Hepatocyte (in vitro differentiated cells): ENCODE results near the gene ATP13A2.

Experiments
- EZH2 ChIP-seq: fragments of 200-600 bp; sonication (generic); IDR thresholded peaks from 2 replicates; pipeline ENCODE4 v1.6.1; 2016; ENCODE audit warnings: antibody characterized with exemption, mild to moderate bottlenecking, borderline replicate concordance
- EZH2phosphoT487 ChIP-seq: fragments of 200-600 bp; sonication (generic); IDR thresholded peaks from one replicate; pipeline ENCODE4 v1.6.1; 2018; ENCODE audit warnings: antibody characterized with exemption, mild to moderate bottlenecking, low read depth, moderate library complexity; ENCODE audit not compliant: unreplicated experiment, severe bottlenecking
- TF ChIP-seq, protein P1 (sequence below): fragments of 200-600 bp; sonication (generic); IDR thresholded peaks from 2 replicates; pipeline ENCODE4 v1.5.1; 2016; ENCODE audit warnings: antibody characterized with exemption, mild to moderate bottlenecking; ENCODE audit not compliant: poor library complexity

- TF ChIP-seq, protein P1, sequence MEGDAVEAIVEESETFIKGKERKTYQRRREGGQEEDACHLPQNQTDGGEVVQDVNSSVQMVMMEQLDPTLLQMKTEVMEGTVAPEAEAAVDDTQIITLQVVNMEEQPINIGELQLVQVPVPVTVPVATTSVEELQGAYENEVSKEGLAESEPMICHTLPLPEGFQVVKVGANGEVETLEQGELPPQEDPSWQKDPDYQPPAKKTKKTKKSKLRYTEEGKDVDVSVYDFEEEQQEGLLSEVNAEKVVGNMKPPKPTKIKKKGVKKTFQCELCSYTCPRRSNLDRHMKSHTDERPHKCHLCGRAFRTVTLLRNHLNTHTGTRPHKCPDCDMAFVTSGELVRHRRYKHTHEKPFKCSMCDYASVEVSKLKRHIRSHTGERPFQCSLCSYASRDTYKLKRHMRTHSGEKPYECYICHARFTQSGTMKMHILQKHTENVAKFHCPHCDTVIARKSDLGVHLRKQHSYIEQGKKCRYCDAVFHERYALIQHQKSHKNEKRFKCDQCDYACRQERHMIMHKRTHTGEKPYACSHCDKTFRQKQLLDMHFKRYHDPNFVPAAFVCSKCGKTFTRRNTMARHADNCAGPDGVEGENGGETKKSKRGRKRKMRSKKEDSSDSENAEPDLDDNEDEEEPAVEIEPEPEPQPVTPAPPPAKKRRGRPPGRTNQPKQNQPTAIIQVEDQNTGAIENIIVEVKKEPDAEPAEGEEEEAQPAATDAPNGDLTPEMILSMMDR: no peak
- TF ChIP-seq EZH2 (no peak), EZH2phosphoT487 (no peak)
These were observed 39.4 kb downstream of the ATP13A2 start for GRCh38 chr1:16972189-16972895.
